HepG2 (cell line): ENCODE data around the gene SRBD1. TPM values are rescaled to one million over a fixed set of nuclear protein-coding genes. Genes with fewer than 3 reads are reported as not detected.

Experiments used
- FOXK1 ChIP-seq: sonication (generic); formaldehyde crosslinking; IDR thresholded peaks from 2 replicates; pipeline ENCODE4 v1.4.0; 2020; ENCODE audit warnings: low read depth, missing genetic modification reagents, borderline replicate concordance
- HMGXB3 ChIP-seq: sonication (generic); formaldehyde crosslinking; IDR thresholded peaks from 2 replicates; pipeline ENCODE4 v1.4.0; 2020; ENCODE audit warnings: missing genetic modification reagents, borderline replicate concordance
- KDM1A ChIP-seq: IDR thresholded peaks from 2 replicates; pipeline ENCODE4 v1.6.1; 2016; ENCODE audit warnings: missing compliant biosample characterization
- MIER2 ChIP-seq: IDR thresholded peaks from 2 replicates; pipeline ENCODE4 v1.6.1; 2016; ENCODE audit warnings: missing biosample characterization, missing genetic modification reagents
- MXD3 ChIP-seq: IDR thresholded peaks from 2 replicates; pipeline ENCODE4 v1.6.1; 2016; ENCODE audit warnings: mild to moderate bottlenecking, missing biosample characterization, missing genetic modification reagents
- NFATC3 ChIP-seq: sonication (generic); formaldehyde crosslinking; IDR thresholded peaks from 2 replicates; pipeline ENCODE4 v1.5.1; 2020; ENCODE audit warnings: mild to moderate bottlenecking, missing genetic modification reagents
- PHF8 ChIP-seq: sonication (generic); formaldehyde crosslinking; IDR thresholded peaks from 2 replicates; pipeline ENCODE4 v1.5.0; 2020; ENCODE audit warnings: missing genetic modification reagents
- RELA ChIP-seq: sonication (generic); formaldehyde crosslinking; IDR thresholded peaks from 2 replicates; pipeline ENCODE4 v1.4.0; 2020; ENCODE audit warnings: missing genetic modification reagents
- THAP7 ChIP-seq: sonication (generic); formaldehyde crosslinking; IDR thresholded peaks from 2 replicates; pipeline ENCODE4 v1.8.1; 2023; ENCODE audit warnings: mild to moderate bottlenecking, missing genetic modification reagents
- ZBTB14 ChIP-seq: sonication (generic); formaldehyde crosslinking; IDR thresholded peaks from 2 replicates; pipeline ENCODE4 v1.4.0; 2020; ENCODE audit warnings: missing genetic modification reagents
- ZGPAT ChIP-seq: IDR thresholded peaks from 2 replicates; pipeline ENCODE4 v1.6.1; 2016; ENCODE audit warnings: mild to moderate bottlenecking
- ZNF124 ChIP-seq: sonication (generic); formaldehyde crosslinking; IDR thresholded peaks from 2 replicates; pipeline ENCODE4 v1.4.0; 2020; ENCODE audit warnings: missing genetic modification reagents
- ZNF224 ChIP-seq: sonication (generic); formaldehyde crosslinking; IDR thresholded peaks from 2 replicates; pipeline ENCODE4 v1.5.0; 2020; ENCODE audit warnings: mild to moderate bottlenecking, missing genetic modification reagents
- ZNF260 ChIP-seq: sonication (generic); formaldehyde crosslinking; IDR thresholded peaks from 2 replicates; pipeline ENCODE4 v1.4.0; 2020; ENCODE audit warnings: missing genetic modification reagents, low read depth, mild to moderate bottlenecking, borderline replicate concordance
- ZNF337 ChIP-seq: sonication (generic); formaldehyde crosslinking; IDR thresholded peaks from 2 replicates; pipeline ENCODE4 v1.5.1; 2020; ENCODE audit warnings: missing genetic modification reagents, low read depth, mild to moderate bottlenecking, borderline replicate concordance
- ZNF589 ChIP-seq: sonication (generic); formaldehyde crosslinking; conservative IDR thresholded peaks from 2 replicates; pipeline ENCODE4 v1.8.0; 2022; ENCODE audit warnings: mild to moderate bottlenecking, moderate library complexity, missing genetic modification reagents
- ZNF891 ChIP-seq: sonication (generic); formaldehyde crosslinking; IDR thresholded peaks from 2 replicates; pipeline ENCODE4 v1.5.0; 2020; ENCODE audit warnings: mild to moderate bottlenecking, missing genetic modification reagents
- ZSCAN12 ChIP-seq: sonication (generic); formaldehyde crosslinking; IDR thresholded peaks from 2 replicates; pipeline ENCODE4 v1.9.0; 2021; ENCODE audit warnings: mild to moderate bottlenecking, missing genetic modification reagents
- ZSCAN22 ChIP-seq: sonication (generic); formaldehyde crosslinking; IDR thresholded peaks from 2 replicates; pipeline ENCODE4 v1.4.0; 2020; ENCODE audit warnings: mild to moderate bottlenecking, missing genetic modification reagents
- polyA plus RNA-seq, 8 experiments: library from polyadenylated mRNA; depleted of rRNA in 3 of 8; stranded (reverse) in 7 of 8; unstranded in 1 of 8; fragments of >200 nt; fragmentation: Illumina TruSeq in 4 of 8; extraction: Trizol in 4 of 8; gene quantifications; 2 replicates each; pipeline versions ENCODE4 v1.2.1 to v1.2.3, GENCODE V29; 2011 to 2016; ENCODE audit warnings: low read depth in 4 of 8, missing spikeins in 1 of 8, mixed read lengths in 1 of 8; ENCODE audit not compliant: insufficient read depth in 1 of 8
- total RNA-seq, 5 experiments: library from RNA; depleted of rRNA; stranded (reverse); fragments of >200 nt; fragmentation: Illumina TruSeq; extraction: Trizol; gene quantifications; 2 replicates each; pipeline ENCODE4 v1.2.3, GENCODE V29; 2016; ENCODE audit warnings: low read depth in 1 of 5

Gene SRBD1
- total and polyA plus RNA-seq, 2 of the 13 experiments (the other 11 are each of a cell fraction or from before 2014, with no cell fraction given) = 3.2 to 23.9 TPM

- TF ChIP-seq HMGXB3 (CRISPR knock-in tag) = 0 out of 2 replicates have a peak, but pooled peaks have one; percentile 24
- no peak for TF ChIP-seq ZNF891
- TF ChIP-seq KDM1A (CRISPR knock-in tag) = no peak
- TF ChIP-seq PHF8 (CRISPR knock-in tag) = peak; percentile 69
- TF ChIP-seq THAP7 (CRISPR knock-in tag) = 0 out of 2 replicates have a peak, but pooled peaks have one; percentile 11
- 0 out of 2 replicates have a peak, but pooled peaks have one; percentile 30 for TF ChIP-seq MIER2 (CRISPR knock-in tag)
- TF ChIP-seq ZBTB14 (CRISPR knock-in tag) = peak; percentile 75
- no peak for TF ChIP-seq NFATC3 (CRISPR knock-in tag)
- TF ChIP-seq ZNF124 (CRISPR knock-in tag) = peak; percentile 99
- TF ChIP-seq RELA (CRISPR knock-in tag) = no peak
- no peak; the same call in 1 of the 2 replicates for TF ChIP-seq MXD3
- TF ChIP-seq ZSCAN12 = 0 out of 2 replicates have a peak, but pooled peaks have one; percentile 20
- TF ChIP-seq ZSCAN22 (CRISPR knock-in tag) = no peak
- TF ChIP-seq FOXK1 = no peak
- TF ChIP-seq ZNF589 (CRISPR knock-in tag) = no peak; the same call in none of the 2 replicates
- TF ChIP-seq ZNF260 (CRISPR knock-in tag) = no peak
- TF ChIP-seq ZNF224 (CRISPR knock-in tag) = no peak
- peak; percentile 64 for TF ChIP-seq ZGPAT (CRISPR knock-in tag)
- TF ChIP-seq ZNF337 (CRISPR knock-in tag) = 0 out of 2 replicates have a peak, but pooled peaks have one; percentile 34
Observed at GRCh38 chr2:45649858-45650811, 39.1 kb upstream of the SRBD1 start (continued).
